HG03432 (cell line): ENCODE measurements around the gene ADAP2.
"Not testable (repeated sequence)": the region's sequence is repeated elsewhere in the genome, so short reads cannot be mapped to it uniquely, and the experiment has no call there.

Source experiments
- ATAC-seq: cut with Tn5 transposase; IDR thresholded peaks from one replicate; pipeline ENCODE4 v1.9.1; 2021; ENCODE audit warnings: mild to moderate bottlenecking, moderate library complexity; ENCODE audit not compliant: unreplicated experiment

The ADAP2 gene

GRCh38 chr17:30921544-30922196 lies at the start of gene ADAP2:
Gene ADAP2 (plus strand): TSS chr17:30921945. CDS start chr17:30922015, 70 bp downstream.
- ATAC-seq, result no peak

- ATAC-seq, result no peak
These were observed 35.6 kb upstream of the ADAP2 start for GRCh38 chr17:30886187-30886586.

GRCh38 chr17:30894236-30894635 lies 27.5 kb upstream of the ADAP2 start:
- ATAC-seq, result no peak

- ATAC-seq, result no peak
These were observed 24.4 kb upstream of the ADAP2 start for GRCh38 chr17:30897311-30897710.

DNA sequence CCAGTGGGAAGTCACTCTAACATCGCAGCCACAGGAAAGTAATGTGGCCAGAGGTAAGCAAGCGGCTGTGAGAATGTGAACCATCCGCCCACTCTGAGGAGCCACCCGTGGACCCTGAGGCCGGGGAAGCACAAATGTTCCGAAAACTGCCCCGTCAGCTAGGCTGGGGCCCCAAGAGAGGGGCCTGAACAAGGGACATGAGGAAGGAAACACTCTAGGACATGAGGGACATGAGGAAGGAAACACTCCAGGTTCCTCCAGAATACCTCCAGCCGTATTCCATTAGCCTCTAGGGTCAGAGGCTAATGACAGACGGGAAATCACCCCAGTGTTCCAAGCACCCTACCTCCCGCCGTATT lies 16.0 kb upstream of the ADAP2 start:
- peak; percentile 39 for ATAC-seq

- peak; percentile 91 for ATAC-seq
These were observed 15.4 kb upstream of the ADAP2 start, which contains the start of gene TEFM for GRCh38 chr17:30906101-30906911. Gene TEFM (minus strand): TSS chr17:30906238. CDS start chr17:30906198, 40 bp downstream.

- ATAC-seq, result no peak
These were observed 12.9 kb upstream of the ADAP2 start for GRCh38 chr17:30908717-30909420.

DNA sequence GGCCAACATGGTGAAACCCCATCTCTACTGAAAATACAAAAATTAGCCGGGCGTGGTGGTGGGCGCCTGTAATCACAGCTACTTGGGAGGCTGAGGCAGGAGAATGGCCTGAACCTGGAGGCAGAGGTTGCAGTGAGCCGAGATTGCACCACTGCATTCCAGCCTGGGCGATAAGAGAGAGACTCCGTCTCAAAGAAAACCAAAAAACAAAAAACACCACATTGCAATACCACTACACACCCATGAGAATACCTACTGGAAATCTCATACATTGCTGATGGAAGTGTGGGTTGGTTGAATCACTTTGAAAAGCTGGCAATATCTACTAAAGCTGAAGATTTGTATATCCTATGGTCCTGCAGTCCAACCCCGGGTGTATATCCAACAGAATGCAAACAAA lies 11.6 kb upstream of the ADAP2 start:
- not testable (repeated sequence) for ATAC-seq

GRCh38 chr17:30913955-30914354 lies 7.8 kb upstream of the ADAP2 start:
- no peak for ATAC-seq

DNA sequence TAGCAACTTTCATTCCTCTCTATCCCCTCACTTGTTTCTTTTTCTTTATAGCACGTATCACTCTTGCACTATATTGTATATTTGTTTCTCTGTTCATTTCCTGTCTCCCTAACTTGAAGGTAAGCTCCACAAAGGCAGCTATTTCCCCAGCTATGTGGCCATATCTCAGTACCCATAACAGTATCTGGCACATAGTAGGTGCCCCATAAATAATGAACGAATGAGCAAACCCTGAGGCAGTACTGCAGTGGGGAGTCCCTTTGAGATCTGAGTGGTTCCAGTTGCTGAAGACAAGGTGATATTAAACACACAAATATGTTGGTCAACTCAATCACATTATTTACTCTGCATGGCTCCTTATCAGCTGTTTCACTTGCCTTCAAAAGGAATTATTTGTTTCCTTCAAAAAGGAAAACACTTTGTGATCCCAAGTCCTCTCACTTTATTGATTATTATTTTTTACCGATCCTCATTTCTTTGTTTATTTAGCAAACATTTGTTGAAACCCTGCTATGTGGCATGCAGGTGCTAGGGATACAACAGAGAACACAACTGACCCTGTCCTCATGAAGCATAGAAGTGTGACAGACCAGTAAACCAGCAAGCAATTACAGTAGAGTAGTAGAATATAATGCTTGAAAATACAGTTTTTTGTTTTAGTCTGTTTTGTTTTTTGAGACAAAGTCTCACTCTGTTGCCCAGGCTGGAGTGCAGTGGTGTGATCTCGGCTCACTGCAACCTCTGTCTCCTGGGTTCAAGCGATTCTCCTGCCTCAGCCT lies 5.7 kb upstream of the ADAP2 start:
- no peak for ATAC-seq

DNA sequence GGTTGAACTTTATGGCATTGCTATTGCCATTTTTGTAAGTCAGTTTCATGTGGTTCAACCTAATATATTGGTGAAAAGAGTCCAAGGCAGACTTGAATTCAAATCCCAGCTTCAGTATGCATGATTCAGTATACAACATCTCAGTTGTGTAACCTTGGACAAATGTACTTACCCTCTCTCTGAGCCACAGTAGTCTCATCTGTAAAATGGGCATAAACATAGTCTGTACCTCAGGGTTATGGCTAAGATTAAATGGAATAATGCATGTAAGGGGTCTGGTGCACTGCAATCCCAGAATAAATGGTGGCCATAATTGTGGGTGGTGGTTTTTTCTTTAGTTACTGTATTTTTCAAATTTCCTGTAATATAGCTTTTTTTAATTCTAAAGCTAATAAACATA lies 4.7 kb upstream of the ADAP2 start:
- ATAC-seq, result no peak

- no peak for ATAC-seq
These were observed 1.5 kb upstream of the ADAP2 start for GRCh38 chr17:30920282-30920681.

- ATAC-seq, result no peak
These were observed 832 bp upstream of the ADAP2 start for GRCh38 chr17:30920683-30921543.

DNA sequence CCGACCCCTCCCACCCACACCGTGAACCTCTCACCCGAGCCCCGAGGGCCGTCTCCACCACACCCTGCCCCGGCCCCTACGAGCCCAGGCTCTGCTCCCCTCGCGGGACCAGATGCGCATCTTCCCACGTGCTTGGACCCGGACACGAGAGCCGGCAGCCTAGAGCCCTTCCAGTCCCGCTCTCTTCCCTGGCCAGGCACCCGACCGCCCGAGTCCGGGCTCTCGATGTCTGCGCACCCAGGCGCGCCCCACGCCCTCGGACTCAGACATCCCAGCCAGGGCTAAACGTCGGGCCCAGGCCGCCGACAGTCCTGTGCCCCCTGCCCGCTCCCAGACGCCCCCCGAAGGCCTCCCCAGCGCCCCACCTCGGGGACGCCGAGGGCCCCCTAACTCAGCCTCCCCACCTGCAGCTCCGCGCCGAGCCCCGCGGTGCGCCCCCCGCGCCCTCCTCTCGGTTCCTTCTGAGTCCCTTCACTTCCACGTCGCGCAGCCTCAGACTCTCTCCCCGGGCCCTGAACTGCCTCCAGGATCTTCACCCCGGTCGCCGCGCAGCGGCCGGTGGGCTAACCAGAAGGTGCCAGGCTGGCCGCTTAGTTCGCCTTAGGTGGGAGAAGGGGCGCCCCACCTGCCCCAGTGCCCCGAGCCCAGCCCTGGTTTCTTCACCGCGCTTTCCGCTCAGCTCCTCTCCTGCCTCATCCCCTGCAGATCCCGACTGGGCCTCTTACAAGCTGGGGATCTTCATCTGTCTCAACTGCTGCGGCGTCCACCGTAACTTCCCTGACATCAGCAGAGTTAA lies 688 bp downstream of the ADAP2 start:
- no peak for ATAC-seq

- no peak for ATAC-seq
These were observed 2.6 kb downstream of the ADAP2 start for GRCh38 chr17:30924341-30924740.

- no peak for ATAC-seq
These were observed 4.8 kb downstream of the ADAP2 start for GRCh38 chr17:30926516-30926915.

- ATAC-seq, result no peak
These were observed 6.0 kb downstream of the ADAP2 start for GRCh38 chr17:30927756-30928155.

GRCh38 chr17:30928584-30928983 lies 6.8 kb downstream of the ADAP2 start:
- no peak for ATAC-seq

GRCh38 chr17:30929081-30929633 lies 7.4 kb downstream of the ADAP2 start:
- no peak for ATAC-seq
